Breast epithelium (tissue), 3 donors: ENCODE measurements around the gene SIK2.

Experiments used
- CTCF ChIP-seq, 3 donors: fragments of 450-650 bp; IDR thresholded peaks; one replicate each; pipeline ENCODE4 v1.5.1; 2016 to 2017; ENCODE audit warnings: antibody characterized with exemption in 3 of 3, mild to moderate bottlenecking in 3 of 3, moderate library complexity in 3 of 3
- POLR2A ChIP-seq: fragments of 450-650 bp; IDR thresholded peaks from one replicate; pipeline ENCODE4 v1.6.1; 2016; ENCODE audit warnings: antibody characterized with exemption, mild to moderate bottlenecking, moderate library complexity
- POLR2AphosphoS5 ChIP-seq, 3 donors: sonication (generic); formaldehyde crosslinking; IDR thresholded peaks; one replicate each; pipeline ENCODE4 v1.6.1; 2017; ENCODE audit warnings: antibody characterized with exemption in 3 of 3

- TF ChIP-seq CTCF (IDR thresholded peaks at IDR 0.05) (no peak), POLR2A (no peak), POLR2AphosphoS5 (IDR thresholded peaks at IDR 0.05) (no peak)
Observed at GRCh38 chr11:111633756-111634362, 31.6 kb downstream of the SIK2 start.
